OCI-LY3 (cell line): ENCODE results near the gene PRKAR1B.

ENCODE experiments used
- CTCF ChIP-seq: fragments of 200-600, 300-600 bp; sonication (generic); IDR thresholded peaks from 2 replicates; pipeline ENCODE4 v1.5.1; 2014; ENCODE audit warnings: antibody characterized with exemption, low read length, low read depth
- EZH2phosphoT487 ChIP-seq: fragments of 200-600 bp; shearing (Covaris generic); IDR thresholded peaks from 2 replicates; pipeline ENCODE4 v1.6.1; 2018; ENCODE audit warnings: antibody characterized with exemption, mixed run types, low read depth

GRCh38 chr7:617614-618538, 109.2 kb downstream of the PRKAR1B start:
- TF ChIP-seq CTCF (no peak), EZH2phosphoT487 (no peak)
